ENCODE measurements around the gene CLN6. TPM values are rescaled to one million over a fixed set of nuclear protein-coding genes. Genes with fewer than 3 reads are reported as not detected.

CLN6 gene
- total RNA-seq, 1 experiment from 2014 or later, result 76.7 TPM

DNA sequence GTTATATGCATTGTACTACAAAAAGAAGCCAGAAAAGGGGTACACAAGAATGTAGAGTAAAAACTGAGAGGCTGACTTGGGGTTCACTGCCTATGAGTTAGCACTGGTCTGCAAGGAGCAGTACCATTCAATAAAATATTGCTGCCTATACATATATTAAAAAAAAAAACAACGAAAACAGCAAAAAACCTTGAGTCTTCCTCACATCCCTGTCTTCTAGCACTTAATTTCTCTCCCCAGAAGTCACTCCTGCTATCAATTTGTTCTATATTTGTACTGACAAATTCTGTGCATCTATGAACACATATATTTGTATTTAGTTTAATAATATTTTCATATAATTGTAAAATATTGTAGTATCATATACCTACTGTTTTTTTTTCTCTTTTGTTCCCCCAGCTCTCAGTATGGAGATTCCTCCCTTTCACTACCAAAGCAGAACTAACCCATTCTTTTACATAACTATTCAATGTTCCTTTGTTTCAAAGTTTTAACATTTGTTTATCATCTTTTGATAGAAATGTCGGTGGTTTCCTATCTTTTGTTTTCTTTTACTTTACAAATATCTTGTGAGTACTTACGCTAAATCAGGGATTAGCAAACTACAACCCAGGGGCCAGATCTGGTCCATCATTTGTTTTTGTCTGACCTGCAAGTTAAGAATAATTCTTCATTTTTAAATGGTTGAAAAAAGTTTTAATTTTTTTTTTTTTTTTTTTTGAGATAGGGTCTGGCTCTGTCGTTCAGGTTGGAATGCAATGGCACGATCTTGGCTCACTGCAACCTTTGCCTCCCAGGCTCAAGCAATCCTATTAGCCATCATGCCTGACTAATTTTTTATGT lies 33.2 kb upstream of the CLN6 start:
- intact Hi-C loops (cut with micrococcal nuclease; ENCODE audit: unreplicated experiment), result no loop called here
- Mint-ChIP-seq H3K27me3 (ENCODE audit: insufficient read depth, unreplicated experiment) (peaks cover 2% of the 10 kb centered on the region), H3K4me1 (ENCODE audit: low read depth, unreplicated experiment) (no peaks in the 10 kb centered on the region), H3K36me3 (ENCODE audit: insufficient read depth, unreplicated experiment) (no peaks in the 10 kb centered on the region), H3K4me3 (ENCODE audit: unreplicated experiment) (no peak overlapping the region), H3K27ac (ENCODE audit: unreplicated experiment) (no peak overlapping the region), H3K9me3 (ENCODE audit: unreplicated experiment) (no peaks in the 10 kb centered on the region)
- TF ChIP-seq, protein P1, sequence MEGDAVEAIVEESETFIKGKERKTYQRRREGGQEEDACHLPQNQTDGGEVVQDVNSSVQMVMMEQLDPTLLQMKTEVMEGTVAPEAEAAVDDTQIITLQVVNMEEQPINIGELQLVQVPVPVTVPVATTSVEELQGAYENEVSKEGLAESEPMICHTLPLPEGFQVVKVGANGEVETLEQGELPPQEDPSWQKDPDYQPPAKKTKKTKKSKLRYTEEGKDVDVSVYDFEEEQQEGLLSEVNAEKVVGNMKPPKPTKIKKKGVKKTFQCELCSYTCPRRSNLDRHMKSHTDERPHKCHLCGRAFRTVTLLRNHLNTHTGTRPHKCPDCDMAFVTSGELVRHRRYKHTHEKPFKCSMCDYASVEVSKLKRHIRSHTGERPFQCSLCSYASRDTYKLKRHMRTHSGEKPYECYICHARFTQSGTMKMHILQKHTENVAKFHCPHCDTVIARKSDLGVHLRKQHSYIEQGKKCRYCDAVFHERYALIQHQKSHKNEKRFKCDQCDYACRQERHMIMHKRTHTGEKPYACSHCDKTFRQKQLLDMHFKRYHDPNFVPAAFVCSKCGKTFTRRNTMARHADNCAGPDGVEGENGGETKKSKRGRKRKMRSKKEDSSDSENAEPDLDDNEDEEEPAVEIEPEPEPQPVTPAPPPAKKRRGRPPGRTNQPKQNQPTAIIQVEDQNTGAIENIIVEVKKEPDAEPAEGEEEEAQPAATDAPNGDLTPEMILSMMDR (IDR thresholded peaks at IDR 0.05; ENCODE audit: insufficient read depth in 1 of 2, low read depth in 1 of 2, low read length in 1 of 2, severe bottlenecking in 1 of 2, unreplicated experiment in 1 of 2), result no peak
- CTCF ChIA-PET, result no interaction called here
- no TSS peak for BruUV-seq (replicated peaks)
- POLR2A ChIA-PET, result no interaction called here
- no peaks in the 10 kb centered on the region for H3K36me3 ChIP-seq (ENCODE audit: control insufficient read depth, insufficient read depth, low read length)
- H3K27me3 ChIP-seq (replicated peaks; ENCODE audit: control insufficient read depth, insufficient read depth, low read length), result no peaks in the 10 kb centered on the region
- DNase-seq, result no peak
- H3K9me3 ChIP-seq, result no peaks in the 10 kb centered on the region
- no peaks in the 10 kb centered on the region for H3K4me1 ChIP-seq
- no peak overlapping the region for H3K4me3 ChIP-seq (ENCODE audit: low read depth, low read length)

DNA sequence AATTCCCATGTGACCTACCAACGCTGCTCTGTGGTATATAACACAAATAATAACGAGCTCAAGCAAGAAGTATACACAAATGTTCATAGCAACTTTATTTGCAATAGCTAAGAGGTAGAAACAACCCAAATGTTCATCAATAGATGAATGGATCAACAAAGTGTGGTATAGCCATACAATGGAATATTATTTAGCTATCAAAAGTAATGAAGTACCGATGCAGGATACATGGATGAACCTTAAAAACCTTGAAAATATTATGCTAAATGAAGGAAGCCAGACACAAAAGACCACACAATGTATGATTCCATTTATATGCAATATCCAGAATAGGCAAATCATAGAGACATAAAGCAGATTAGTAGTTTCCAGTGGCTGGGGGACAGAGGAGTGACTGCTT lies 32.5 kb upstream of the CLN6 start:
- POLR2A ChIA-PET, result no interaction called here
- H3K36me3 ChIP-seq (ENCODE audit: control insufficient read depth, insufficient read depth, low read length), result no peaks in the 10 kb centered on the region
- H3K9me3 ChIP-seq, result no peaks in the 10 kb centered on the region
- no peak for DNase-seq
- Mint-ChIP-seq H3K27me3 (ENCODE audit: insufficient read depth, unreplicated experiment) (peaks cover 2% of the 10 kb centered on the region), H3K4me1 (ENCODE audit: low read depth, unreplicated experiment) (no peaks in the 10 kb centered on the region), H3K27ac (ENCODE audit: unreplicated experiment) (no peak overlapping the region), H3K36me3 (ENCODE audit: insufficient read depth, unreplicated experiment) (no peaks in the 10 kb centered on the region), H3K9me3 (ENCODE audit: unreplicated experiment) (no peaks in the 10 kb centered on the region), H3K4me3 (ENCODE audit: unreplicated experiment) (no peak overlapping the region)
- TF ChIP-seq, protein P1 (IDR thresholded peaks at IDR 0.05; ENCODE audit: insufficient read depth in 1 of 2, low read depth in 1 of 2, low read length in 1 of 2, severe bottlenecking in 1 of 2, unreplicated experiment in 1 of 2), result no peak
- CTCF ChIA-PET, result no interaction called here
- no TSS peak for BruUV-seq (replicated peaks)
- H3K27me3 ChIP-seq (replicated peaks; ENCODE audit: control insufficient read depth, insufficient read depth, low read length), result no peaks in the 10 kb centered on the region
- intact Hi-C loops (cut with micrococcal nuclease; ENCODE audit: unreplicated experiment), result no loop called here
- no peaks in the 10 kb centered on the region for H3K4me1 ChIP-seq
- H3K4me3 ChIP-seq (ENCODE audit: low read depth, low read length), result no peak overlapping the region

DNA sequence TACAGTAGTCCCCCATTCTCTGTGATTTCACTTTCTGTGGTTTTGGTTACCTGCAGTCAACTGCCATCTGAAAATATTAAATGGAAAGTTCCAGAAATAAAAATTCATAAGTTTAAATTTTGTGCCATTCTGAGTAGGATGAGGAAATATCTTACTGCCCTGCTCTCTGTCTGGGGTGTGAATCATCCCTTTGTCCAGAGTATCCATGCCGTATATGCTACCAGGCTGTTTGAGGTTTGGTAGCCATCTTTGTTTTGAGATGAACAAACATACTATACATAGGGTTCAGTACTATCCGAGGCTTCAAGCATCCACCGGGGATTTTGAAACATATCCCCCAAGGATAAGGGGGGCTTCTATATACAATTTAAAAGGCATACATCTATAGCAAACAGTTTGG lies 31.7 kb upstream of the CLN6 start:
- BruUV-seq (replicated peaks), result no TSS peak
- no peak overlapping the region for H3K27ac Mint-ChIP-seq (ENCODE audit: unreplicated experiment)
- ChIA-PET CTCF (no interaction called here), POLR2A (no interaction called here)
- no peaks in the 10 kb centered on the region for H3K36me3 ChIP-seq (ENCODE audit: control insufficient read depth, insufficient read depth, low read length)
- H3K9me3 ChIP-seq, result no peaks in the 10 kb centered on the region
- H3K27me3 Mint-ChIP-seq (ENCODE audit: insufficient read depth, unreplicated experiment), result peaks cover 2% of the 10 kb centered on the region
- no peaks in the 10 kb centered on the region for H3K4me1 ChIP-seq
- no peaks in the 10 kb centered on the region for H3K36me3 Mint-ChIP-seq (ENCODE audit: insufficient read depth, unreplicated experiment)
- intact Hi-C loops (cut with micrococcal nuclease; ENCODE audit: unreplicated experiment), result no loop called here
- H3K4me3 Mint-ChIP-seq (ENCODE audit: unreplicated experiment), result no peak overlapping the region
- DNase-seq, result no peak
- no peak overlapping the region for H3K4me3 ChIP-seq (ENCODE audit: low read depth, low read length)
- H3K4me1 Mint-ChIP-seq (ENCODE audit: low read depth, unreplicated experiment), result no peaks in the 10 kb centered on the region
- no peaks in the 10 kb centered on the region for H3K9me3 Mint-ChIP-seq (ENCODE audit: unreplicated experiment)
- no peaks in the 10 kb centered on the region for H3K27me3 ChIP-seq (replicated peaks; ENCODE audit: control insufficient read depth, insufficient read depth, low read length)
- TF ChIP-seq, protein P1 (IDR thresholded peaks at IDR 0.05; ENCODE audit: insufficient read depth in 1 of 2, low read depth in 1 of 2, low read length in 1 of 2, severe bottlenecking in 1 of 2, unreplicated experiment in 1 of 2), result no peak
